Uterus (tissue), 4 donors: ENCODE results near the gene MBLAC2. TPM values are rescaled to one million over a fixed set of nuclear protein-coding genes. Genes with fewer than 3 reads are reported as not detected.

Source experiments
- DNase-seq, 2 donors: peaks; one replicate each; pipeline ENCODE4 v3.0.0-alpha.2; 2019 to 2020
- H3K27ac ChIP-seq, 2 donors: fragments of 200-600 bp; sonication (generic); 1 replicate in 1 of 2; 2 replicates in 1 of 2; pipeline ENCODE4 v1.5.1; 2016 to 2018
- H3K27me3 ChIP-seq, 2 donors: fragments of 200-600 bp; sonication (generic); one replicate each; pipeline ENCODE4 v1.5.1; 2018 to 2019; ENCODE audit warnings: control low read depth in 1 of 2
- H3K36me3 ChIP-seq, 2 donors: fragments of 200-600 bp; sonication (generic); one replicate each; pipeline ENCODE4 v1.5.1; 2019; ENCODE audit warnings: control low read depth in 1 of 2
- H3K4me1 ChIP-seq, 2 donors: fragments of 200-600 bp; sonication (generic); one replicate each; pipeline ENCODE4 v1.5.1; 2018 to 2019; ENCODE audit warnings: control low read depth in 1 of 2
- H3K4me3 ChIP-seq, 2 donors: fragments of 200-600 bp; sonication (generic); 1 replicate in 1 of 2; 2 replicates in 1 of 2; pipeline ENCODE4 v1.5.1; 2018 to 2019; ENCODE audit warnings: mild to moderate bottlenecking in 1 of 2
- H3K9me3 ChIP-seq, 2 donors: fragments of 200-600 bp; sonication (generic); one replicate each; pipeline ENCODE4 v1.5.1; 2019; ENCODE audit warnings: control low read depth in 1 of 2
- POLR2A ChIP-seq, 2 donors: fragments of 450-650 bp; IDR thresholded peaks; one replicate each; pipeline ENCODE4 v1.6.1; 2016; ENCODE audit warnings: antibody characterized with exemption in 2 of 2, mild to moderate bottlenecking in 1 of 2, moderate library complexity in 1 of 2
- intact Hi-C: fragments of 100-400 bp; cut with DNase I; formaldehyde crosslinking; loops from one replicate; pipeline ENCODE4 v1.15.1; 2023; ENCODE audit warnings: low total_unique reads
- total RNA-seq, 4 donors: library from RNA; depleted of rRNA in 3 of 4; stranded (reverse); fragments of >200 nt in 3 of 4; gene quantifications; one replicate each; pipeline versions ENCODE4 v1.1.0 to v1.2.4, GENCODE V29; 2014 to 2023
- TF ChIP-seq, protein P1 (sequence below), 4 experiments: fragments of 200-600 bp in 2 of 4; fragments of 450-650 bp in 2 of 4; sonication (generic) in 2 of 4; IDR thresholded peaks; one replicate each; pipeline ENCODE4 v1.5.1; 2016 to 2019; ENCODE audit warnings: antibody characterized with exemption in 4 of 4, mild to moderate bottlenecking in 2 of 4, moderate library complexity in 1 of 4
- donor health status: DM: yes; HTN: yes; CAD: no.

The MBLAC2 gene
- total RNA-seq, 4 donors from 2014 or later: 2.9 to 16.4 (median 10.7) TPM

DNA sequence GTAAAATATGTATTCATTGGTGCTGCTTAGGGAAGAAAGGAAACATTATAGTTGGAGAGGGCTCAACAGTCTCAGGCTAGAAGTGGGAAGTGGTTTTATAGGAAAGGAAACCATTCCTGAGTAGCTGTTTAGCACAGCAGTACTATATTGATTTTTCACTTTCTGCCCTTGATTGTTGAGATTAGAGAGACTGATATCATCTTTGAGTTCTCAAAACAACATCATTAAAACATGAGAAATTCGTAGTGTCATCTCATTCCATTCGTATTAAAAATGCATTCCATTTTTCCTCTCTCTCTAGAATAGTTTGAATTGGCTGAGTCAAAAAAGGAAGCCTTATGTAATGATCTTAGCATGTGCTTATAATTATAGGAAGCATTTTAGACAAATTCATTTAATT, 14.2 kb upstream of the MBLAC2 start:
- Histone ChIP-seq H3K27ac (no peak overlapping the region), H3K36me3 (no peaks in the 10 kb centered on the region), H3K27me3 (peaks cover 0 to 5% of the 10 kb centered on the region in 2 donors), H3K4me1 (no peaks in the 10 kb centered on the region), H3K9me3 (no peaks in the 10 kb centered on the region), H3K4me3 (no peak overlapping the region)
- intact Hi-C loops: no loop called here
- DNase-seq: no peak
- TF ChIP-seq, protein P1, sequence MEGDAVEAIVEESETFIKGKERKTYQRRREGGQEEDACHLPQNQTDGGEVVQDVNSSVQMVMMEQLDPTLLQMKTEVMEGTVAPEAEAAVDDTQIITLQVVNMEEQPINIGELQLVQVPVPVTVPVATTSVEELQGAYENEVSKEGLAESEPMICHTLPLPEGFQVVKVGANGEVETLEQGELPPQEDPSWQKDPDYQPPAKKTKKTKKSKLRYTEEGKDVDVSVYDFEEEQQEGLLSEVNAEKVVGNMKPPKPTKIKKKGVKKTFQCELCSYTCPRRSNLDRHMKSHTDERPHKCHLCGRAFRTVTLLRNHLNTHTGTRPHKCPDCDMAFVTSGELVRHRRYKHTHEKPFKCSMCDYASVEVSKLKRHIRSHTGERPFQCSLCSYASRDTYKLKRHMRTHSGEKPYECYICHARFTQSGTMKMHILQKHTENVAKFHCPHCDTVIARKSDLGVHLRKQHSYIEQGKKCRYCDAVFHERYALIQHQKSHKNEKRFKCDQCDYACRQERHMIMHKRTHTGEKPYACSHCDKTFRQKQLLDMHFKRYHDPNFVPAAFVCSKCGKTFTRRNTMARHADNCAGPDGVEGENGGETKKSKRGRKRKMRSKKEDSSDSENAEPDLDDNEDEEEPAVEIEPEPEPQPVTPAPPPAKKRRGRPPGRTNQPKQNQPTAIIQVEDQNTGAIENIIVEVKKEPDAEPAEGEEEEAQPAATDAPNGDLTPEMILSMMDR (IDR thresholded peaks at IDR 0.05): no peak
- TF ChIP-seq POLR2A (IDR thresholded peaks at IDR 0.05): no peak

DNA sequence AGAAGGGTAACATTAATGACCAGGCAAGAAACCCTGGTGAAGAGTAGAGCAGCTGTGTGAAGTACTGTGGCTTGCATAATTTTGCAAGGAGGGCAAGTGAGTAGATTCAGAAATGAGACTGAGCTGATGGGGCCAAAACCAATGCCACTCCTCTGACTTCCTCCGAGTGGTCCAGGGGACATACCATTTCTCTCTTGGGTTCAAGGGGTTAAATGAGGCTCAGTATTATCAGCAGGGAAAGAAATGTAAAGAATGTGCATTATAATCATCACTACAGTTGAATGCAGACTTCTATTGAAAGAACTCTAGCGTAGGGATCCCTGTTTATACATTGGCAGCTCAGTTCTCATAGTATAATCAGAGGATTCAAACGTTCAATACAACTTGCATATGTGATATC, 10.0 kb upstream of the MBLAC2 start:
- no peak overlapping the region for H3K27ac ChIP-seq
- H3K9me3 ChIP-seq: no peaks in the 10 kb centered on the region
- no peaks in the 10 kb centered on the region for H3K4me1 ChIP-seq
- intact Hi-C loops: no loop called here
- TF ChIP-seq, protein P1 (IDR thresholded peaks at IDR 0.05): no peak
- no peak for TF ChIP-seq POLR2A (IDR thresholded peaks at IDR 0.05)
- DNase-seq: no peak
- H3K4me3 ChIP-seq: no peak overlapping the region
- H3K27me3 ChIP-seq: peaks cover 0 to 5% of the 10 kb centered on the region in 2 donors
- H3K36me3 ChIP-seq: no peaks in the 10 kb centered on the region

DNA sequence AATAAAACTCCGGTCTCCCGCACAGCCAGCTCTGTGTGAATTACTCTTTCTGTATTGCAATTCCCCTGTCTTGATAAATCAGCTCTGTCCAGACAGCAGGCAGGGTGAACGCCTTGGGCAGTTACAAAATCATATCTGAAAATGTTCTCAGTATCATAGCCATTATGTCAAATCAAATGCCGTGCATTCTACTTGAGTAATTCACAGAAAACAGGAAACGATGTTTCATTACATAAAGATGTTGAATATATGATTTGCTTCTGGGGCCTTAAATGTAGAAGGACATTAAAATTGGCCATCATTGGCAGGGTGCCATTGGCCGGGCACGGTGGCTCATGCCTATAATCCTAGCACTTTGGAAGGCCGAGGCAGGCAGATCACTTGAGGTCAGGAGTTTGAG, 8.6 kb upstream of the MBLAC2 start:
- no peak overlapping the region for H3K4me3 ChIP-seq
- H3K9me3 ChIP-seq: no peaks in the 10 kb centered on the region
- DNase-seq: no peak
- H3K27me3 ChIP-seq: peaks cover 0 to 3% of the 10 kb centered on the region in 2 donors
- H3K36me3 ChIP-seq: no peaks in the 10 kb centered on the region
- intact Hi-C loops: no loop called here
- TF ChIP-seq POLR2A (IDR thresholded peaks at IDR 0.05): no peak
- TF ChIP-seq, protein P1 (IDR thresholded peaks at IDR 0.05): no peak
- H3K4me1 ChIP-seq: no peaks in the 10 kb centered on the region
- no peak overlapping the region for H3K27ac ChIP-seq

DNA sequence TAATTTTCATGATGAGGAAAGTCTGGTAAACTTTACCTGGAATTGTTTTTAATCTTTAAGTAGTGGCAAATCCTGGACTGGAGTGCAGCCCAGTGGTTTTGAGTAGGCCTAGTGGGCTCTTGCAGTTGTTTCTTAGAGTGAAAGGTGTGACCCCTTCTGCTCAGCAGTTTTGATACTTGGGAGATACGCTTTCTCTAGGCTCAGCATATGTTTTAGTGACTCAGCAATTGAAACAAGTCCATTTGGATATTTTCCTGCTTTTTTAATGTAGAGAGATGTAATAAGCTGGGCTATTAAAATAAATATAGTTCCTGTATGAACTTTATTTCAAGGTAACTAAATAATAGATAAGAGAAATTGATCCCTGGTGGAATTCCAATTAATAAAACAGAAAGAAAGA, 6.1 kb upstream of the MBLAC2 start:
- Histone ChIP-seq H3K9me3 (no peaks in the 10 kb centered on the region), H3K36me3 (no peaks in the 10 kb centered on the region), H3K4me1 (no peaks in the 10 kb centered on the region), H3K4me3 (no peak overlapping the region), H3K27me3 (no peaks in the 10 kb centered on the region), H3K27ac (no peak overlapping the region)
- TF ChIP-seq POLR2A (IDR thresholded peaks at IDR 0.05): no peak
- TF ChIP-seq, protein P1 (IDR thresholded peaks at IDR 0.05): no peak
- intact Hi-C loops: no loop called here
- no peak for DNase-seq

DNA sequence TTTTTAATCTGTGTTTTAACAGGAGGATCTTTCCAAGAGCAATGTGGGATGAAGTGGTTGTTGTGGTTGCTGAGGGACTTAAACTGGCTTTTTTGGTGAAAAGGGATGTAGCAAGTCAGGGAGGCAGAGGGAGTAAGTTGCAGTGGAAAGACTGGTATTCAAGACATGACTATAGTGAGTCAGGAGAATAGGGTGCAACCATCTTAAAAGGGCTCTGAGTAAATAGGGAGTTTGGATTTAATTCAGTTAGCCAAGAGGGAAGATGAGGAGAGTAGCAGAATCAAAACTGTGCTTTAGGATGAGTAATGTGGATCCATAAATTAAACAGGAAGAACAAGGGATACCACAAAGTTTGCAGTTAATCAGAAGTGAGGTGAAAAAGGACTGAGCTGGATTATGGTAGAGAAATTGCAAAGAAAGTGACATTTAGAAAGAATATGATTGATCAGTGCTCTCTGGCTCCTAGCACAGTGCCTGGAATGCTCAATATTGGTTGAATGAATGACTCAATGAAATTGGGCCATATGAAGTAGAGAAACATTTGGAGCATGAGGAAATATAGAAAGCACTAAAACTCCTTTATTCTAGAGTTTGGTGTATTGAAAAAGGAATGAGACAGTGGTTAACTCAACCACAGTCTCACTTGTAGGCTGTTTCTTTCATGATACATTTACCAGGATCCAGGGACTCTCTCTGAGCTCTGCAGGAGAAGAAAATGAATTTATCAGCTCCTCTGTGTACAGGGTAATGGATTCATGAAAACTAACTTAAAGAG, 5.2 kb upstream of the MBLAC2 start:
- DNase-seq: no peak
- Histone ChIP-seq H3K36me3 (no peaks in the 10 kb centered on the region), H3K27ac (no peak overlapping the region), H3K9me3 (no peaks in the 10 kb centered on the region), H3K4me1 (no peaks in the 10 kb centered on the region), H3K27me3 (no peaks in the 10 kb centered on the region), H3K4me3 (no peak overlapping the region)
- intact Hi-C loops: no loop called here
- TF ChIP-seq, protein P1 (IDR thresholded peaks at IDR 0.05): no peak
- no peak for TF ChIP-seq POLR2A (IDR thresholded peaks at IDR 0.05)
